ENCODE measurements around the gene NTRK3. TPM values are rescaled to one million over a fixed set of nuclear protein-coding genes. Genes with fewer than 3 reads are reported as not detected.

Gene NTRK3
- total RNA-seq, 3 donors from 2014 or later (not counting 1 experiment from before 2014, with no cell fraction given): not detected

DNA sequence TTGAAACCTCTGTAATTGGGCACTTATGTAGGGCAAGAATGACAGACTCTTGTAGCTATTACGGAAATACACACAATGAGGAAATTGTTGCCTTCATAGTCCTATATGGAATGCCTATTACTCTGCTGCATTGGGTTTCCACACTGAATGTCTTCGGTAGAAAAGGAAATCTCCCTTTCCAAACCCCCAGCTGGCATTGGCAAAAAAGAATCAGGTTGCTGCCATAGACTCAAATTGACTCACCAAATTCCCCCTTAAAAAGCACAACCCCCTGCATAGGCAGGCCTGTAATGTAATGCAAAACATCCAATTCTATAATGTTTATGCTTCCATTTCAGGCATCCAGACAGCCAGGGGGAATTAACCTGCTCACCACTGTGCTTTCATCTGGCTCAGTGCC, 44.8 kb upstream of the NTRK3 start:
- H3K27me3 Mint-ChIP-seq (ENCODE audit: low read depth in 2 of 2): no peaks in the 10 kb centered on the region
- H3K9me3 Mint-ChIP-seq: no peaks in the 10 kb centered on the region
- H3K27ac ChIP-seq (ENCODE audit: low read length): no peak overlapping the region
- H3K9me3 ChIP-seq (ENCODE audit: control insufficient read depth, insufficient read depth, low read length): no peaks in the 10 kb centered on the region
- H3K4me3 Mint-ChIP-seq: no peak overlapping the region
- 76% methylated on average over 2 of the region's 2 CpGs for WGBS (ENCODE audit: insufficient coverage)
- no peaks in the 10 kb centered on the region for H3K27me3 ChIP-seq (ENCODE audit: control insufficient read depth, insufficient read depth, low read length)
- no peaks in the 10 kb centered on the region for H3K4me1 ChIP-seq (ENCODE audit: control insufficient read depth, insufficient read depth, low read length)
- H3K27ac Mint-ChIP-seq: no peak overlapping the region
- no peaks in the 10 kb centered on the region for H3K36me3 Mint-ChIP-seq
- H3K4me1 Mint-ChIP-seq: no peaks in the 10 kb centered on the region
- no peak for ATAC-seq
- DNase-seq: no peak
- no peak overlapping the region for H3K4me3 ChIP-seq (ENCODE audit: low read length)
- intact Hi-C loops (cut with micrococcal nuclease): no loop called here
- TF ChIP-seq, protein P1, sequence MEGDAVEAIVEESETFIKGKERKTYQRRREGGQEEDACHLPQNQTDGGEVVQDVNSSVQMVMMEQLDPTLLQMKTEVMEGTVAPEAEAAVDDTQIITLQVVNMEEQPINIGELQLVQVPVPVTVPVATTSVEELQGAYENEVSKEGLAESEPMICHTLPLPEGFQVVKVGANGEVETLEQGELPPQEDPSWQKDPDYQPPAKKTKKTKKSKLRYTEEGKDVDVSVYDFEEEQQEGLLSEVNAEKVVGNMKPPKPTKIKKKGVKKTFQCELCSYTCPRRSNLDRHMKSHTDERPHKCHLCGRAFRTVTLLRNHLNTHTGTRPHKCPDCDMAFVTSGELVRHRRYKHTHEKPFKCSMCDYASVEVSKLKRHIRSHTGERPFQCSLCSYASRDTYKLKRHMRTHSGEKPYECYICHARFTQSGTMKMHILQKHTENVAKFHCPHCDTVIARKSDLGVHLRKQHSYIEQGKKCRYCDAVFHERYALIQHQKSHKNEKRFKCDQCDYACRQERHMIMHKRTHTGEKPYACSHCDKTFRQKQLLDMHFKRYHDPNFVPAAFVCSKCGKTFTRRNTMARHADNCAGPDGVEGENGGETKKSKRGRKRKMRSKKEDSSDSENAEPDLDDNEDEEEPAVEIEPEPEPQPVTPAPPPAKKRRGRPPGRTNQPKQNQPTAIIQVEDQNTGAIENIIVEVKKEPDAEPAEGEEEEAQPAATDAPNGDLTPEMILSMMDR (IDR thresholded peaks at IDR 0.05): no peak
- H3K36me3 ChIP-seq (ENCODE audit: control insufficient read depth, insufficient read depth, low read length): no peaks in the 10 kb centered on the region

DNA sequence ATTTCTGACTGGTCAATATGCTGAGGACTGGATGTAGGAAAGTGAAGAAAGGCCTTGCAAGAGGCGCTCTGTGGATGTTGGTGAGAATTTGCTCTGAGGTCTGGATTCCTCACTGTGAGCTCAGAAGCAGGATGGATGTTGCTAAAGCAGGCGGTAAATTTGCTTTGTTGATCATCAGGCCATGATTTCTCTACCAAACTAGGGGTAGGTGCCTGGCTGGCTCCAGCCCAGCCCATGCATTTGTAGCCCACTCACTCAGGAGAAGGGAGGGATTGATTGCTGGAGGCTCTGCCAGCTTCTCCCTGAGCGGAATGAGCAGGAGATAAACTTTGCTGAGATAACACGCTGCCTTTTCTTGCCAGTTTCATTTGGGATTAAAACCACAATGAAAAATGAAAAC, 44.3 kb upstream of the NTRK3 start:
- H3K4me1 Mint-ChIP-seq: no peaks in the 10 kb centered on the region
- H3K9me3 Mint-ChIP-seq: no peaks in the 10 kb centered on the region
- no peak overlapping the region for H3K4me3 ChIP-seq (ENCODE audit: low read length)
- WGBS (ENCODE audit: insufficient coverage): 83% methylated on average over 4 of the region's 4 CpGs
- no peak overlapping the region for H3K4me3 Mint-ChIP-seq
- DNase-seq (no peak), ATAC-seq (no peak)
- H3K27ac Mint-ChIP-seq: no peak overlapping the region
- no peaks in the 10 kb centered on the region for H3K27me3 ChIP-seq (ENCODE audit: control insufficient read depth, insufficient read depth, low read length)
- no peaks in the 10 kb centered on the region for H3K9me3 ChIP-seq (ENCODE audit: control insufficient read depth, insufficient read depth, low read length)
- H3K27ac ChIP-seq (ENCODE audit: low read length): no peak overlapping the region
- H3K4me1 ChIP-seq (ENCODE audit: control insufficient read depth, insufficient read depth, low read length): no peaks in the 10 kb centered on the region
- TF ChIP-seq, protein P1 (IDR thresholded peaks at IDR 0.05): no peak
- intact Hi-C loops (cut with micrococcal nuclease): no loop called here
- no peaks in the 10 kb centered on the region for H3K27me3 Mint-ChIP-seq (ENCODE audit: low read depth in 2 of 2)
- no peaks in the 10 kb centered on the region for H3K36me3 ChIP-seq (ENCODE audit: control insufficient read depth, insufficient read depth, low read length)
- H3K36me3 Mint-ChIP-seq: no peaks in the 10 kb centered on the region

DNA sequence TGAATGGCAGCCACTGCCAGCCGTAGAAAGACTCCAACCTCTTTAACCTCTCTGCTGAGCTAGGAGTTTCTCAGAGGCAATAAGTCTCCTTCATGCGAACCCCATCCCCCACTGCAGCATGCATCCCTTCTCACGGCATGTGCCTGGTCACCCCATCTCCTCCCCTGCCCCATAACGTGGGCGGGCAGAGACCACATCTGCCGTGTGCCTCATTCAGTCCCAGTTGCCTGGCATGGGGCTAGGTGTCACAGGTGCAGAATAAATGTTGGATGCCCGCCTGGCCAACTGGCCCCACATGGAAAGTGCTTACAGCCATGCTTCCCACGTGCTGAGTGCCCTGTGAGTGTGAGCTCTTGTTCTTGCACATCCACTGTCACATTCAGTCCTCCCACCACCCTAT, 43.5 kb upstream of the NTRK3 start:
- Mint-ChIP-seq H3K27ac (no peak overlapping the region), H3K36me3 (no peaks in the 10 kb centered on the region), H3K4me3 (no peak overlapping the region), H3K9me3 (no peaks in the 10 kb centered on the region), H3K4me1 (no peaks in the 10 kb centered on the region), H3K27me3 (ENCODE audit: low read depth in 2 of 2) (no peaks in the 10 kb centered on the region)
- H3K27me3 ChIP-seq (ENCODE audit: control insufficient read depth, insufficient read depth, low read length): no peaks in the 10 kb centered on the region
- no peaks in the 10 kb centered on the region for H3K4me1 ChIP-seq (ENCODE audit: control insufficient read depth, insufficient read depth, low read length)
- H3K36me3 ChIP-seq (ENCODE audit: control insufficient read depth, insufficient read depth, low read length): no peaks in the 10 kb centered on the region
- TF ChIP-seq, protein P1 (IDR thresholded peaks at IDR 0.05): no peak
- no peaks in the 10 kb centered on the region for H3K9me3 ChIP-seq (ENCODE audit: control insufficient read depth, insufficient read depth, low read length)
- no peak for DNase-seq
- intact Hi-C loops (cut with micrococcal nuclease): no loop called here
- ATAC-seq: no peak
- no peak overlapping the region for H3K27ac ChIP-seq (ENCODE audit: low read length)
- 53% methylated on average over 8 of the region's 8 CpGs for WGBS (ENCODE audit: insufficient coverage)
- no peak overlapping the region for H3K4me3 ChIP-seq (ENCODE audit: low read length)

DNA sequence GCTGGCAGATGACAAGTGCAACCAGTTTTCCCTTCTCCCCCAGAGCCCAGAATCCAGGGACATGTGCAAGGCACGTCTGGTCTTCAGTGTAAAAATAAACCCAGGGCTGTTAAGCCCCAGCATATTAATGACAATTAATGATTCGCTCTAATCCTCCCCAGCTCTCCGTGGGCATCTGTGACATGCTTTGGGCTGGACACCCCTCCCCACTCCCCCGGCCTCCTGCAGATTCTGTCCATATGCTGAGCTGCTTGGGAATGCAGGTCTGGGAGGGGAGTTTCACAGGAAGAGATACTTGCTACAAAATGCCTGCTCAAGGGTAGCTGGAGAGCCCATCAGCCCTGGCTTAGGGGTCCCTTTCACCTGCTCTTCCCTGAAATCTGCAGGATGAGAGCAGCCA, 43.0 kb upstream of the NTRK3 start:
- intact Hi-C loops (cut with micrococcal nuclease): no loop called here

More for the DNA sequence above, 43.0 kb upstream of the NTRK3 start:
- no peaks in the 10 kb centered on the region for H3K36me3 ChIP-seq (ENCODE audit: control insufficient read depth, insufficient read depth, low read length)
- H3K4me3 Mint-ChIP-seq: no peak overlapping the region
- no peaks in the 10 kb centered on the region for H3K9me3 Mint-ChIP-seq
- no peaks in the 10 kb centered on the region for H3K4me1 Mint-ChIP-seq
- 41% methylated on average over 3 of the region's 4 CpGs for WGBS (ENCODE audit: insufficient coverage)
- no peak overlapping the region for H3K27ac ChIP-seq (ENCODE audit: low read length)
- H3K4me3 ChIP-seq (ENCODE audit: low read length): no peak overlapping the region
- ATAC-seq: no peak
- no peaks in the 10 kb centered on the region for H3K9me3 ChIP-seq (ENCODE audit: control insufficient read depth, insufficient read depth, low read length)
- DNase-seq: no peak
- H3K4me1 ChIP-seq (ENCODE audit: control insufficient read depth, insufficient read depth, low read length): no peaks in the 10 kb centered on the region
- TF ChIP-seq, protein P1 (IDR thresholded peaks at IDR 0.05): no peak
- H3K27me3 ChIP-seq (ENCODE audit: control insufficient read depth, insufficient read depth, low read length): no peaks in the 10 kb centered on the region
- no peaks in the 10 kb centered on the region for H3K36me3 Mint-ChIP-seq
- H3K27me3 Mint-ChIP-seq (ENCODE audit: low read depth in 2 of 2): no peaks in the 10 kb centered on the region
- no peak overlapping the region for H3K27ac Mint-ChIP-seq
